ENCODE measurements around the gene TTC9C.
A peak's percentile ranks its signal among the peaks of the same experiment; 100 is the strongest.
"Not testable (repeated sequence)": the region's sequence is repeated elsewhere in the genome, so short reads cannot be mapped to it uniquely, and the experiment has no call there.

The TTC9C gene

GRCh38 chr11:62709247-62710000 lies 18.9 kb upstream of the TTC9C start:
- peak; percentile 91 for DNase-seq (ENCODE audit: low read depth, low spot score)

GRCh38 chr11:62710001-62710345 lies 18.3 kb upstream of the TTC9C start:
- DNase-seq (ENCODE audit: low read depth, low spot score), result no peak

GRCh38 chr11:62712276-62712812 lies 15.9 kb upstream of the TTC9C start:
- DNase-seq (ENCODE audit: low read depth, low spot score), result no peak

- DNase-seq (ENCODE audit: low read depth, low spot score), result no peak
These were observed 15.4 kb upstream of the TTC9C start for GRCh38 chr11:62712861-62713260.

- no peak for DNase-seq (ENCODE audit: low read depth, low spot score)
These were observed 14.9 kb upstream of the TTC9C start for GRCh38 chr11:62713343-62713742.

GRCh38 chr11:62715150-62716130 lies 12.8 kb upstream of the TTC9C start:
- DNase-seq (ENCODE audit: low read depth, low spot score), result no peak

GRCh38 chr11:62716206-62716605 lies 12.1 kb upstream of the TTC9C start:
- DNase-seq (ENCODE audit: low read depth, low spot score), result no peak

GRCh38 chr11:62716816-62717215 lies 11.5 kb upstream of the TTC9C start:
- DNase-seq (ENCODE audit: low read depth, low spot score), result no peak

- DNase-seq (ENCODE audit: low read depth, low spot score), result no peak
These were observed 8.8 kb upstream of the TTC9C start for GRCh38 chr11:62719302-62719978.

- no peak for DNase-seq (ENCODE audit: low read depth, low spot score)
These were observed 6.3 kb upstream of the TTC9C start for GRCh38 chr11:62721994-62722393.

- no peak for DNase-seq (ENCODE audit: low read depth, low spot score)
These were observed 4.1 kb upstream of the TTC9C start for GRCh38 chr11:62724171-62724570.

- DNase-seq (ENCODE audit: low read depth, low spot score), result no peak
These were observed 2.6 kb upstream of the TTC9C start for GRCh38 chr11:62725646-62726045.

- DNase-seq (ENCODE audit: low read depth, low spot score), result no peak
These were observed 2.0 kb upstream of the TTC9C start for GRCh38 chr11:62726156-62726914.

GRCh38 chr11:62726915-62727164 lies 1.4 kb upstream of the TTC9C start:
- DNase-seq (ENCODE audit: low read depth, low spot score), result no peak

- peak; percentile 95 for DNase-seq (ENCODE audit: low read depth, low spot score)
These were observed 968 bp upstream of the TTC9C start, which contains the start of gene HNRNPUL2 for GRCh38 chr11:62727165-62727871. TSS of gene HNRNPUL2 (minus strand) at chr11:62727457. CDS start at chr11:62727156, 301 bp downstream.

GRCh38 chr11:62727872-62728170 lies 465 bp upstream of the TTC9C start:
- peak; percentile 61 for DNase-seq (ENCODE audit: low read depth, low spot score)

- DNase-seq (ENCODE audit: low read depth, low spot score), result not testable (repeated sequence)
These were observed 1.8 kb downstream of the TTC9C start for GRCh38 chr11:62730076-62730475.

GRCh38 chr11:62732830-62733229 lies 4.5 kb downstream of the TTC9C start:
- no peak for DNase-seq (ENCODE audit: low read depth, low spot score)

- DNase-seq (ENCODE audit: low read depth, low spot score), result no peak
These were observed 8.9 kb downstream of the TTC9C start for GRCh38 chr11:62737196-62737595.

- no peak for DNase-seq (ENCODE audit: low read depth, low spot score)
These were observed 19.3 kb downstream of the TTC9C start for GRCh38 chr11:62747475-62748160.
